Measurements from ENCODE around the gene DLX6. TPM values are rescaled to one million over a fixed set of nuclear protein-coding genes. Genes with fewer than 3 reads are reported as not detected.
A peak's percentile ranks its signal among the peaks of the same experiment; 100 is the strongest.

DLX6 gene
- total and polyA plus RNA-seq, 11 donors = 0.21 TPM; not detected in 10

GRCh38 chr7:97025130-97025499 is 19.8 kb downstream of the DLX6 start:
- intact Hi-C loops (cut with DNase I) = loop anchor here (5.0 to 10.0 kb wide), 8 partner anchors 310 to 1300 kb away; no protein-coding TSS in a partner anchor
- WGBS, 4 donors = 4 to 6% (median 6%) methylated on average over 8 of the region's 8 CpGs

DNA sequence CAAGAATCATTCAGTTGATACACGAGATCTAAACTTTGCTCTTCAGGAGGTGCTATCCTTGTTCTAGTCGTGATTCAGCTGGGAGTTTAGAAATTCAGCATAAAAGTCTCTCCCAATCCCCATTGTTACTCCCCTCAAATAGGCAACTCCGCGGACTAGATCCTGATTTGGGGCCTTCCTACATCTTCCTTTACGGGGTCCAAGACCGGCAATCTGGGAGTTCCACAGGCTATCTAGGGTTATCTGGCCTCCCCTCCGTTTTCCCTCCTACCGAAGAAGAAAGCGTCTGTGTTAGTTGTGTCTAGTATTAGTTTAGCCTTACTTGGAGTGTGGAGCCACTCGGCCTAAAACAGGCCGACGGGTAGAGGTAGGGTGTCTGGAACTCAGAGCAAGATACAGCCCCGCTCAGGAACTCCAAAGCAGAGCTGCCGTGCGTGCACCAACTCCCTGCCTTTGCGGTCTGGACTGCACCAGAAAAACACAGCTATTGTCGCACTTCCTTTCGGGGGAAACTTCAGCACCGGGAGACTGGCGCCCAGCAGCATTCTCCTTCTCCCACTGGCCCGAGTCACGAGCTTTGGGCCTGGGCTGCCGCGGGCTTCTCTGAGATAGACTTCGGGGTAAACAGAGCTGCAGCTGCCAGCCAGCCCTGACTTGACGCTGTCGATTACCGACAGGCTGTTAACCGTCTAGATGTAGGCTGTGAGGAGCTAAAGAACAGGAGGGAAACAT is 20.8 kb downstream of the DLX6 start:
- no peaks in the 10 kb centered on the region for H3K36me3 ChIP-seq
- DNase-seq (no peak), ATAC-seq (peak; percentile 19 to 38 (median 31))
- H3K4me3 ChIP-seq = peak overlapping the region in 6 of 12 donors; percentile 26 to 62 (median 50)
- WGBS, 4 donors = 6 to 20% (median 9%) methylated on average over 18 to 29 of the region's 29 CpGs
- H3K27ac ChIP-seq = no peak overlapping the region
- no peak for TF ChIP-seq POLR2A (IDR thresholded peaks at IDR 0.05)
- TF ChIP-seq, protein P1, sequence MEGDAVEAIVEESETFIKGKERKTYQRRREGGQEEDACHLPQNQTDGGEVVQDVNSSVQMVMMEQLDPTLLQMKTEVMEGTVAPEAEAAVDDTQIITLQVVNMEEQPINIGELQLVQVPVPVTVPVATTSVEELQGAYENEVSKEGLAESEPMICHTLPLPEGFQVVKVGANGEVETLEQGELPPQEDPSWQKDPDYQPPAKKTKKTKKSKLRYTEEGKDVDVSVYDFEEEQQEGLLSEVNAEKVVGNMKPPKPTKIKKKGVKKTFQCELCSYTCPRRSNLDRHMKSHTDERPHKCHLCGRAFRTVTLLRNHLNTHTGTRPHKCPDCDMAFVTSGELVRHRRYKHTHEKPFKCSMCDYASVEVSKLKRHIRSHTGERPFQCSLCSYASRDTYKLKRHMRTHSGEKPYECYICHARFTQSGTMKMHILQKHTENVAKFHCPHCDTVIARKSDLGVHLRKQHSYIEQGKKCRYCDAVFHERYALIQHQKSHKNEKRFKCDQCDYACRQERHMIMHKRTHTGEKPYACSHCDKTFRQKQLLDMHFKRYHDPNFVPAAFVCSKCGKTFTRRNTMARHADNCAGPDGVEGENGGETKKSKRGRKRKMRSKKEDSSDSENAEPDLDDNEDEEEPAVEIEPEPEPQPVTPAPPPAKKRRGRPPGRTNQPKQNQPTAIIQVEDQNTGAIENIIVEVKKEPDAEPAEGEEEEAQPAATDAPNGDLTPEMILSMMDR (IDR thresholded peaks at IDR 0.05) = no peak
- H3K27me3 ChIP-seq = peaks cover 18 to 97% (median 58%) of the 10 kb centered on the region in 9 donors
- intact Hi-C loops (cut with DNase I) = loop anchor here (2.0 to 10.0 kb wide), 12 partner anchors 311 to 1301 kb away; no protein-coding TSS in a partner anchor
- H3K9me3 ChIP-seq = no peaks in the 10 kb centered on the region
- H3K4me1 ChIP-seq = peaks cover 5 to 43% (median 18%) of the 10 kb centered on the region in 12 donors

More at GRCh38 chr7:97025130-97025499, 19.8 kb downstream of the DLX6 start:
- peak overlapping the region in 7 of 12 donors; percentile 0 to 56 (median 48) for H3K4me3 ChIP-seq
- no peaks in the 10 kb centered on the region for H3K9me3 ChIP-seq
- peaks cover 23 to 97% (median 69%) of the 10 kb centered on the region in 9 donors for H3K27me3 ChIP-seq
- no peak for DNase-seq
- no peak overlapping the region for H3K27ac ChIP-seq
- no peaks in the 10 kb centered on the region for H3K36me3 ChIP-seq
- ATAC-seq = no peak
- TF ChIP-seq, protein P1 (IDR thresholded peaks at IDR 0.05) = no peak
- no peak for TF ChIP-seq POLR2A (IDR thresholded peaks at IDR 0.05)
- peaks cover 5 to 49% (median 23%) of the 10 kb centered on the region in 12 donors for H3K4me1 ChIP-seq

GRCh38 chr7:97026715-97027426 is 21.5 kb downstream of the DLX6 start:
- no peak overlapping the region for H3K27ac ChIP-seq
- intact Hi-C loops (cut with DNase I) = loop anchor here (1.0 to 10.0 kb wide), 15 partner anchors 312 to 1302 kb away; no protein-coding TSS in a partner anchor
- H3K9me3 ChIP-seq = no peaks in the 10 kb centered on the region
- H3K27me3 ChIP-seq = peaks cover 17 to 97% (median 51%) of the 10 kb centered on the region in 9 donors
- no peaks in the 10 kb centered on the region for H3K36me3 ChIP-seq
- peak in 2 of 4 donors; percentile 10 to 13 for ATAC-seq
- H3K4me1 ChIP-seq = peaks cover 4 to 36% (median 16%) of the 10 kb centered on the region in 12 donors
- DNase-seq = no peak
- TF ChIP-seq, protein P1 (IDR thresholded peaks at IDR 0.05) = no peak
- TF ChIP-seq POLR2A (IDR thresholded peaks at IDR 0.05) = no peak
- peak overlapping the region in 11 of 12 donors; percentile 6 to 62 (median 47) for H3K4me3 ChIP-seq
- WGBS, 4 donors = 12 to 24% (median 18%) methylated on average over 17 of the region's 17 CpGs
